HG02840 (cell line): Measurements from ENCODE around the gene RNF123.
"Not testable (repeated sequence)": the region's sequence is repeated elsewhere in the genome, so short reads cannot be mapped to it uniquely, and the experiment has no call there.

ENCODE experiments used
- ATAC-seq: cut with Tn5 transposase; IDR thresholded peaks from one replicate; pipeline ENCODE4 v1.9.1; 2021; ENCODE audit warnings: mild to moderate bottlenecking, moderate library complexity, moderate number of reproducible peaks; ENCODE audit not compliant: unreplicated experiment, low FRiP score

Gene RNF123

GRCh38 chr3:49734752-49735151 is 45.4 kb downstream of the RNF123 start:
- ATAC-seq, result no peak

GRCh38 chr3:49738067-49738713 is 48.8 kb downstream of the RNF123 start:
- ATAC-seq, result no peak

GRCh38 chr3:49740427-49740826 is 51.1 kb downstream of the RNF123 start:
- no peak for ATAC-seq

- ATAC-seq, result no peak
Measured at GRCh38 chr3:49745986-49746385, 56.6 kb downstream of the RNF123 start.

- no peak for ATAC-seq
Measured at GRCh38 chr3:49747792-49748480, 58.6 kb downstream of the RNF123 start.

GRCh38 chr3:49748874-49749273 is 59.5 kb downstream of the RNF123 start:
- not testable (repeated sequence) for ATAC-seq

- no peak for ATAC-seq
Measured at GRCh38 chr3:49750056-49750455, 60.7 kb downstream of the RNF123 start.

- no peak for ATAC-seq
Measured at GRCh38 chr3:49751501-49751900, 62.1 kb downstream of the RNF123 start.

GRCh38 chr3:49754536-49754935 is 65.2 kb downstream of the RNF123 start:
- ATAC-seq, result no peak

GRCh38 chr3:49756036-49756435 is 66.7 kb downstream of the RNF123 start:
- ATAC-seq, result no peak

- no peak for ATAC-seq
Measured at GRCh38 chr3:49757197-49757596, 67.8 kb downstream of the RNF123 start.

GRCh38 chr3:49759226-49759625 is 69.9 kb downstream of the RNF123 start:
- ATAC-seq, result no peak

- no peak for ATAC-seq
Measured at GRCh38 chr3:49761661-49762060, 72.3 kb downstream of the RNF123 start.

- ATAC-seq, result no peak
Measured at GRCh38 chr3:49763981-49764380, 74.6 kb downstream of the RNF123 start.

- no peak for ATAC-seq
Measured at GRCh38 chr3:49769286-49769915, 80.0 kb downstream of the RNF123 start.

GRCh38 chr3:49769926-49770325 is 80.6 kb downstream of the RNF123 start:
- no peak for ATAC-seq
